BJ (cell line): ENCODE data around the gene ZBED4. TPM values are rescaled to one million over a fixed set of nuclear protein-coding genes. Genes with fewer than 3 reads are reported as not detected.

Source experiments
- CTCF ChIA-PET: fragments of 350-600 bp; formaldehyde crosslinking; extraction: SDS; loops from one replicate; lab custom pipeline; 2021; ENCODE audit warnings: antibody characterized with exemption, inconsistent platforms; lab: Yijun Ruan, JAX
- POLR2A ChIA-PET: fragments of 300-600 bp; sonication (Branson Sonifier 250); formaldehyde crosslinking; extraction: SDS; loops from one replicate; lab custom pipeline; 2021; ENCODE audit warnings: antibody characterized with exemption; lab: Charles Lee
- DNase-seq: peaks from one replicate; pipeline ENCODE4 v3.0.0-alpha.2; 2011; ENCODE audit warnings: low read depth
- H3K27me3 ChIP-seq: 2 replicates; pipeline ENCODE4 v1.6.0; 2011; ENCODE audit warnings: low read length; ENCODE audit not compliant: control insufficient read depth, insufficient read depth
- H3K36me3 ChIP-seq: 2 replicates; pipeline ENCODE4 v1.5.1; 2011; ENCODE audit warnings: low read length; ENCODE audit not compliant: control insufficient read depth, insufficient read depth
- H3K4me3 ChIP-seq: 2 replicates; pipeline ENCODE4 v1.5.1; 2011; ENCODE audit warnings: low read depth, mild to moderate bottlenecking, control low read depth, low read length
- CTCF ChIP-seq: IDR thresholded peaks from 2 replicates; pipeline ENCODE4 v1.5.1; 2011; ENCODE audit warnings: low read depth, mild to moderate bottlenecking, control low read depth, inconsistent platforms, low read length, moderate library complexity; ENCODE audit not compliant: insufficient read depth
- polyA plus RNA-seq: library from polyadenylated mRNA; depleted of rRNA; stranded (reverse); fragments of >200 nt; gene quantifications from 2 replicates; pipeline ENCODE4 v1.2.3, GENCODE V29; 2011

ZBED4 gene
- polyA plus RNA-seq, 1 experiment = 4.5 TPM

- Histone ChIP-seq H3K27me3 (no peaks in the 10 kb centered on the region), H3K4me3 (no peak overlapping the region), H3K36me3 (peaks cover 12% of the 10 kb centered on the region)
- TF ChIP-seq CTCF = no peak
- ChIA-PET POLR2A (no interaction called here), CTCF (interaction anchor here (1.3 kb wide), 1 partner anchor 87 kb away, joined by 3 read pairs; no protein-coding TSS in a partner anchor)
- DNase-seq = no peak
Observed at GRCh38 chr22:49906071-49906798, 52.6 kb downstream of the ZBED4 start.

- POLR2A ChIA-PET = no interaction called here
- no peak for DNase-seq
- peaks cover 12% of the 10 kb centered on the region for H3K36me3 ChIP-seq
- H3K4me3 ChIP-seq = no peak overlapping the region
- TF ChIP-seq CTCF = no peak
- CTCF ChIA-PET = no interaction called here
- no peaks in the 10 kb centered on the region for H3K27me3 ChIP-seq
Observed at GRCh38 chr22:49906799-49907290, 53.2 kb downstream of the ZBED4 start.

- H3K27me3 ChIP-seq = no peaks in the 10 kb centered on the region
- H3K4me3 ChIP-seq = no peak overlapping the region
- DNase-seq = no peak
- ChIA-PET CTCF (no interaction called here), POLR2A (no interaction called here)
- peaks cover 14% of the 10 kb centered on the region for H3K36me3 ChIP-seq
- TF ChIP-seq CTCF = no peak
Observed at GRCh38 chr22:49907807-49908206, 54.2 kb downstream of the ZBED4 start.

GRCh38 chr22:49909476-49910205, 56.0 kb downstream of the ZBED4 start:
- DNase-seq = no peak
- ChIA-PET CTCF (no interaction called here), POLR2A (no interaction called here)
- TF ChIP-seq CTCF = no peak
- Histone ChIP-seq H3K36me3 (peaks cover 15% of the 10 kb centered on the region), H3K27me3 (no peaks in the 10 kb centered on the region), H3K4me3 (no peak overlapping the region)

- ChIA-PET POLR2A (no interaction called here), CTCF (no interaction called here)
- no peak for DNase-seq
- no peaks in the 10 kb centered on the region for H3K27me3 ChIP-seq
- H3K4me3 ChIP-seq = no peak overlapping the region
- TF ChIP-seq CTCF = no peak
- peaks cover 15% of the 10 kb centered on the region for H3K36me3 ChIP-seq
Observed at GRCh38 chr22:49910229-49911155, 56.8 kb downstream of the ZBED4 start.
